ENCODE results near the gene ANKRD28.
"Not testable (repeated sequence)": the region's sequence is repeated elsewhere in the genome, so short reads cannot be mapped to it uniquely, and the experiment has no call there.

The ANKRD28 gene

DNA sequence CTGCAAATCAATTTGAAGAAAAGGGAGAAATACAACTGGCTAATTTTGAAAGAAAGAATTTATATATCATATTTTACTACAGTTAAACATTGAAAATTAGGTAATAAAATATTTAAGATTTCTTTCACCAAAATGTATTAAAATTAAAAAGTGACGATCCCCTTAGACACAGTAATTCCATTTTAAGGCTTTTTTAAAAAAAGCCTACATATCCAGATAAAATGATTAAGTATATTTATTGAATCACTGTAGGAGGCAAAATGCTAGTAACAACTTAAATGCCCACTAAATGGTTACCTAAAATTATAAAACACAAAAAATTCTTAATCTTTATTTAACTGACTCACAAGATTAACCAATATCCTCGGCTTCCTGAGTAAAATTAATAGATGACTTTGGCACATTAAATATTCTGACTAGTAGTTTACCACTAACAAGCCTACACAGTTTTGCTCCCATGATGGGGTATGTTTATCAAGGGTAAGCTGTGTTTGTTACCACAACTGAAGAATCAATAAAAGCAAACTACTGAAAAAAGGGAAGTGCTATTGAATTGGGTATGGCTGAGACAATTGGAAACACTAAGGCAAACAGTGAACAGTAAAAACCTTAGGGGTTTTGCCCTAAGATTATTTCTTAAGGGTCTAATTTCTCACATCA, 28.4 kb downstream of the ANKRD28 start:
- no peak for DNase-seq

DNA sequence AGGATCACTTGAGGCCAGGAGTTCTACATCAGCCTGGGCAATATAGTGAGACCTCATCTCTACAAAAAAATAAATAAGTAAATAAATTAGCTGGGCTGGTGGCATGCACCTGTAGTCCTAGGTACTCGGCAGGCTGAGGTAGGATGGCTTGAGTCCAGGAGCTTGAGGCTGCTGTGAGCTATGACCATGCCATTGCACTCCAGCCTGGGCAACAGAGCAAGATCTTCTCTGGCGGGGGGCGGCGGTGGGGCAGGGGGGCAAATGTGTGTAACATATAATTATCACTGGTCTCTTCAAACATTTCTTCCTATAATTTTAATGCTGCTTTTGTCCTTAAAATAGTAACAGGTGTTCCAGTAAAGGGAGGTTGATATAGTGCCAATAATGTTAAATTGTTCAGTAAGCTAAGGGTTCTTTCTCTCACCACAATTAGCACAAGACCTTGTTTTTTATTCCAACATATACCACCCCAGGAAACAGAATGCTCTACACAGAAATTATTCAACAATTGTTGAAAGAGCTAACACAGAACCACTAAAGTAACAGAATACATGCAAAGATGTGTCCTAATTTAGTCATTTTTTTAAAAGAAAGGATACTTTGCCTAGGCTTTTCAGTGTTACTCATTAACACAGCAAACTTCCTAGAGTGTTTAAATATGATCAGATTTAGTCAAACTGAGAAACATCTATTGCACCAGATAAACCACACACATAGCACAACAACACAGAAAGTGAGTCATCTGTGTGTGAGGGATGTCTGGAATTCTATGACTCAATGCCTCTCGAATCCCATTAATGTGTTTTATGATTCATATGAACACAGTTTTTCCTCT, 29.1 kb downstream of the ANKRD28 start:
- no peak for DNase-seq

DNA sequence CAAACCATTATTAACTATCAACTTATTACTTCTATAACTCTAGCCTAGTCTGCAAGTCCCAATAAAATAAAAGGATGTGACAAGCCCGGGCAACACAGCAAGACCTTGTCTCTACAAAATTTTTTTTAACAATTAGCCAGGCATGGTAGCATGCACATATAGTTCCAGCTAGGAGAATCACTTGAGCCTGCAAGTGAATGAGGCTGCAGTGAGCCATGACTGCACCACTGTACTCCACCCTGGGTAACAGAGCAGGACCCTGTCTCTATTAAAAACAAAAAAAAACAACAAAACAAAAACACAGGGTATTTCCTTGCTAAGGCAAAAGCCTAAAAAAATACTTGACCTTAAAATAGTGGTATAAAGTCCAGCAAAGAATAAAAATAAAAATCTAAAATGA, 31.4 kb downstream of the ANKRD28 start:
- no peak for DNase-seq

DNA sequence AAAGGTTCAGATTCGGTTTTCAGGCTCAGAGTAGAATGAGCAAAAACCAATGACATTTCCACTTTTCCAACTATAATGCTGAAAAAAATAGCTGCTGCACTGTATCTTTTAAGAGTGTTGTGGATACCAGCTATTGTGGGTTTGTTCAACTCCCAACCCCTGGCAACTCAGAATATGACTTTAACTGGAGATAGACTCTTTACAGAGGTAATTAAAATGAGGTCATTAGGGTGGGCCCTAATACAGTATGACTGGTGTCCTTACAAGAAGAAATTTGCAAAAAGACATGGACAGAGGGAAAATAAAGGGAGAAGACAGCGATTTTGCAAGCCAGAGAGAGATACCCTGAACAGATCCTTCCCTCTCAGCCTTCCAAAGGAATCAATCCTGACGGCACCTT, 39.5 kb downstream of the ANKRD28 start:
- no peak for DNase-seq

DNA sequence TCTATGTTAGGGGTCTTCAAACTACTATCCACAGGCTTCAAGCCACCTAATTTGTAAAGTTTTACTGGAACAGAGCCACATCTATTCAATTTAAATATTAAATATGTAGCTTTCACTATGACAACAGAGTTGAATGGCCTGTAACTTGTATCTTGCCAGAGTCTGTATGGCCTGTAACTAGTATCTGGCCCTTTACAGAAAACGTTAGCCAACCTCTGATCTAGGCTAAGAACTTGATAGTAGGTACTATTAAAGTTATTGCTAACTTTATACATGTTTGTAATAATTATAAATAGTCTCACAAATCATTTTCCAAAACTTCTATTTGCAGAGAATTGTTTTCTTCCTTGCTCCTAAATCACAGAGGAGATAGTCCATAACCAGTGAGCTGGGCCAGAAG, 40.0 kb downstream of the ANKRD28 start:
- DNase-seq = no peak

DNA sequence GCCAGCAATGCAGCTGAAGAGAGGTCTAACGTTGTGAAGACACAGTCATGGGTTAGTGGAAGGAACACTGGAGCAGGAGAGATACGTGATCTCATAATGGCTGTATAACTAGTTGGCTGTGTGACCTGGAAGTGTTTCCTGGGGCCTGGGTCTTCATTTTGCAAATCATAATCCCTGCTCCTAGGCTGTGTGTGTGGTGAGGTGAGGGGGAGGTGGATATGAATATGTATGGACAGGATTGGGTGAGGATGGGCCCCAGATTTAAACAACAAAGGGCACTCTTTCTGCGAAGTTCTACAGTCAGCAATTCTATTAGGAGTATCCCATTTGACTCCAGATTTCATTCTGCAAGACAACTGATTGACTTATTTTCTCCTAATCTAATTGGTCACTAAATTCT, 41.3 kb downstream of the ANKRD28 start:
- no peak for DNase-seq

DNA sequence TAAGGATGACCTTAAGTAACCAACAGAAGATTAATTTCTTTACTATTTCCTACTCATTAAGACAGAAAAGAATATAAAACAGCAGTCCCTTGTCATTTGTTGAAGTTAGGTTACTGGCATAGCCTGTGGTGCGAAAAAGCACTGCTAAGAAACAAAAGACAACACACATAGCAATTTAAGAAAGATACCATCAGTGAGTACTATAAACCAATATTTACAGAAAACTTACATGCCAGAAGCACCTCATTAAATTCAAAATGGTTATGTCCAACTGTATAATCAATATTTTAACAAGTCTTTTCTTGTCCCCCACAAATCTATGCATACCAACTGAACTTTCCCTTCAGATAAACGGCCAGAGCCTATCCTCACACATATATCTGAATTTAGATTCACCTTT, 42.0 kb downstream of the ANKRD28 start:
- no peak for DNase-seq

DNA sequence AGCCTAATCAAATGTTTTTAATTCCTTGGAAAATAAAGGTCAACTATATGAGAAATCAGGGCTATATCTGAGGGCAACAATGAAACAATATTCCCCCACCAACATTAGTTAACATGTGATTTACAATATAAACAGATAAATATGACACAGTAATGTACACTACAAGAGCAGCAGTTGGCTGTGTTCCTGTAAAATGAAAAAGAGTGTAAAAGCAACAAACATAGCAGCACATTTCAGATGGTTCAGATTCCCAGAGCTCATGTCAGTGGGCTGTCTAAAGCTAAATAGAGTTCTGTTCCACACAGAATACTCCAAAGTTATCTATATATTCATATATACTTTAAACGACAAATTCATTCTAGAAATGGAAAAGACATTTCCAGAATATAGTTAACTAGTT, 42.6 kb downstream of the ANKRD28 start:
- no peak for DNase-seq

DNA sequence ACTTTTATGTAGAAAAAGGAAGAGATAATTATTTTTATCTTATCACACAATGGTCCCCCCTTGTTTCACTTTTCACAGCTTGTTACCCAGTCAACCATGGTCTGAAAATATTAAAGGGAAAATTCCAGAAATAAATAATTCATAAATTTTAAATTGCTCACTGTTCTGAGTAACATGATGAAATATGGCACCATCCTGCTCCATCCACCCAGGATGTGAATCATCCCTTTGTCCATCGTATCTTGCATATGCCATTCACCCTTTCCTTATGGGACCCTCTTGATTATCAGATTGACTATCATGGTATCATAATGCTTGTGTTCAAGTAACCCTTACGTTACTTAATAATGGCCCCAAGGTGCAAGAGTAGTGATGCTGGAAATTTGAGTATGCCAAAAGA, 43.7 kb downstream of the ANKRD28 start:
- DNase-seq = no peak

DNA sequence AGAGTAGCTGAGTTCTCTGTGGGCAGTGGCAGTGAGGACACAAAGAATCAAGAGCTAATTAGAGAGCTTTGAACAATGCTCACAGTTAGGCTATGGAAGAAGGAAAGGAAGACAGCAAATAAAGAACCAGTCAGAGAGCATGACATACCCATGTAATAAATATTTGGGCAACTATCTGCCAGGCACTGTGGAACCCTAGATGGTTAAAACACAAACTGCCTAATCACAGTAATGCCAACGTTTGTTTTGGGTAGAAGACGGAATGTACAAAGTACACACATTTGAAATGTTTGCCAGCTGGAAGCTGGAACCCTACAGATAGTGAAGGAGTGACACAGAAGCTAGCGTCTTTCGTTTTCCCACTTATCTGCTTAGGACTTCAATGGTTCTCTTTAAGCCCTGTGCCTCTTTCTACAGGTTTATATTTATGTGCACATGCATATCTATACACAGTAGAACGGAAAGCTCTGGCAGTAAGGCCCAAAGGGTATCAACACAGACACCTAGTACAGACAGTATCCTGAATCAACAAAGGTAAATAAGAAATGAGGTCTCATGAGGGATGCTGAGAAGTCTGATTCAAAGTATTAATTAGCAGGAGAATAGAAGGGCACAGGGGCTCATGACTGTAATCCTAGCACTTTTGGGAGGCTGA, 44.6 kb downstream of the ANKRD28 start:
- no peak for DNase-seq

DNA sequence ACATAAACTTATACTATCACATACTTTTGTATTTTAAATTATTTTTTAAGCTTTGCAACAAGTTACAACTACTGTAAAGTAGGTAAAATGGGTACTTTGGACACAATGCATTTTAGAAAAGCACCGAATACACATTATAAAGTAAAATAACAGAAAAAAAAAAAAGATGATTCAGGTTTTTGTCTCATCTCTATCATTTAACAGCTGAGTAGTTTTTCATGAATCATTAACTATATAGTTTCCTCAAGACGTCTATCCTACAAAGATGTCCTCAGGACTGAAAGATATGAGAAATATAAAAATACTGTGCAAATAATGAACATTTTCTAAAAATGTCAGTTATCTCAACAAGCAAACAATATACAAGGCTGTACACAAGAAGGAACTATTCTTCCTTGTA, 46.9 kb downstream of the ANKRD28 start:
- DNase-seq = no peak

DNA sequence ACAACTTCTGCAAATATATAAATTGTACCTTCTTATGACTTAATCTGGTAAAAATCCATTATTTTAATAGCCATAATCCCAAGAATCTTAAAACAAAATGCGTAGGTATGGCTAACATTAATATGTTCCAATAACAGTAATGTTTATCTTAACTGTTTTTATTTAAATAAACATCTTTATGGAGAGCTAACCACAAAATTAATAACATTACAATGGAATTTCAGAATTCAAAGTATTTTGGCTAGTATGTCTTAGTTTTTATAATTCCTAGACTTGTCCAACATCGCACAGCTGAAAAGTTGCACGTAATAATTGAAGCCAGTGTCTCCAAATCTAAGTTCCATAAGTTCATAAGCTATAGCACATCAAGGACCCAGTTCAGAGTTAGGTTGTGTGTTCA, 47.6 kb downstream of the ANKRD28 start:
- no peak for DNase-seq

DNA sequence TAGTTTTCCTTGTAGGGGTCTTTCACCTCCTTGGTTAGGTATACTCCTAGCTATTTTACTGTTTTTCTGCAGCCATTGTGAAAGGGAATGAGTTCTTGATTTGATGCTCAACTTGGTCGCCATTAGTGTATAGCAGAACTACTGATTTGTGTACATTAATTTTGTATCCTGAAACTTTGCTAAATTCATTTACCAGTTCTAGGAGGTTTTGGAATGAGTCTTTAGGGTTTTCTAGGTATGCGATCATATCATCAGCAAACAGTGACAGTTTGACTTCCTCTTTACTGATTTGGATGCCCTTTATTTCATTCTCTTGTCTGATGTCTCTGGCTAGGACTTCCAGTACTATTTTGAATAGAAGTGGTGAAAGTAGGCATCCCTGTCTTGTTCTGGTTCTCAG, 51.9 kb downstream of the ANKRD28 start:
- DNase-seq = not testable (repeated sequence)

DNA sequence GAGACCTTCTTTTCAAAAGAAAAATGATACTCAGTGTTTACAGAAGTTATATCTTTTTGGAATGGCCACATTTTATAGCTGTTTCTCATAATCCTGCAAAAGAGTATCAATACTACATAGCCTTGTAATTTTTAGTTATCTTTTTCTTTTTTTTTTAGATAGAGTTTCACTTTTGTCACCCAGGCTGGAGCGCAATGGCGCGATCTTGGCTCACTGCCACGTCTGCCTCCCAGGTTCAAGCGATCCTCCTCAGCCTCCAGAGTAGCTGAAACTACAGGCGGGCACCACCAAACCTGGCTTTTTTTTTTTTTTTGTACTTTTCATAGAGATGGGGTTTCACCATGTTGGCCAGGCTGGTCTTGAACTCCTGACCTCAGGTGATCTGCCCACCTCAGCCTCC, 53.6 kb downstream of the ANKRD28 start:
- DNase-seq = no peak

DNA sequence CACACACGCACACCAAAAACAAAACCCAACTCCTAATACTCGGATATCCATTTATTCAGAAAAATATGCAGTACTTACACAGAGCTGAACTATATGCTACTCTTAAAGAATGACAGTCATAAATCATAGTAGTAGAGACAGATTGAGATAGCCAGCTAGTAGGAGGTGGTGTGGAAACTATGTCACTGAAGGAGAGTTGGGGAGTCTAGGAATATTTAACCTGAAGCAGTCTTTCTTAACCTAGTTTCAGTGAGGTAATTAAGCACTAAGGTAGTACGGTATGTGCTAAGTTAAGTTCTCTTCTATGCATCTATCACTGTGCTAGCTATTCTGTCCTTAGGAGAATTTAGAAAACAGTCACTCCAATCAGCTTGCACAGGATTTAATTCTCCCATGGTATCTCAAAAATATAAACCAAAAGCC, 54.2 kb downstream of the ANKRD28 start:
- DNase-seq = no peak

DNA sequence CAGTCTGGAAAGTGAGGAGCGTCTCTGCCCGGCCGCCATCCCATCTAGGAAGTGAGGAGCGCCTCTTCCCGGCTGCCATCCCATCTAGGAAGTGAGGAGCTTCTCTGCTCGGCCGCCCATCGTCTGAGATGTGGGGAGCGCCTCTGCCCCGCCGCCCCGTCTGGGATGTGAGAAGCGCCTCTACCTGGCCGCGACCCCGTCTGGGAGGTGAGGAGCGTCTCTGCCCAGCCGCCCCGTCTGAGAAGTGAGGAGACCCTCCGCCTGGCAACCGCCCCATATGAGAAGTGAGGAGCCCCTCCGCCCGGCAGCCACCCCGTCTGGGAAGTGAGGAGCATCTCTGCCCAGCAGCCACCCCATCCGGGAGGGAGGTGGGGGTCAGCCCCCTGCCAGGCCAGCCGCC, 55.5 kb downstream of the ANKRD28 start:
- DNase-seq = not testable (repeated sequence)

DNA sequence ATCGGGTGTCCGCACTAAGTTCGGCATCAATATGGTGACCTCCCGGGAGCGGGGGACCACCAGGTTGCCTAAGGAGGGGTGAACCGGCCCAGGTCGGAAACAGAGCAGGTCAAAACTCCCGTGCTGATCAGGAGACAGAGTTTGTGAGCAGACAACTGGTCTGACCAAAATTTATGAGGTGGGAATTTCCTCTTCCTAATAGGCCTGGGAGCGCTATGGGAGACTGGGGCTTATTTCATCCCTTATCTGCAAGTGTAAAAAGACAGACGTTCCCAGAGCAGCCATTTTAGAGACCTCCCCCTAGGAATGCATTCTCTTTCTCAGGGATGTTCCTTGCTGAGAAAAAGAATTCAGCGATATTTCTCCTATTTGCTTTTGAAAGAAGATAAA, 59.2 kb downstream of the ANKRD28 start:
- DNase-seq = not testable (repeated sequence)

DNA sequence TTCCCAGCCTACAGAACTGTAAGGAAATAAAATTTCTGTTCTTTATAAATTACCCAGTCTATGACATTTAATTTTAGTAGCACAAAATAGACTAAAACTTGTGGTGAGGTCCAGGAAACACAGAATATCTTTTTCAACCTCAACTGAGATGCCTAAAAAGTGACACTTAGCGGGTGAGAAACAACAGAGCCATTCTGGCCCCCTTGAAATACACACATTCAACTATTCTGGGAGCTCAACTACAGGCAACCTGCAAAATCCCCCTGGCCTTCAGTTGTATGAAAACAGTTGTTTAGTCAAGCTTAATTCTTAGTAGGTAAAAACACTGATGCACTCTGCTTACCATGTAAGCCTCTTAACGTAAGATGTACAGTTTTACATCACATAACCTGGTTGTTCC, 66.8 kb downstream of the ANKRD28 start:
- DNase-seq = no peak

DNA sequence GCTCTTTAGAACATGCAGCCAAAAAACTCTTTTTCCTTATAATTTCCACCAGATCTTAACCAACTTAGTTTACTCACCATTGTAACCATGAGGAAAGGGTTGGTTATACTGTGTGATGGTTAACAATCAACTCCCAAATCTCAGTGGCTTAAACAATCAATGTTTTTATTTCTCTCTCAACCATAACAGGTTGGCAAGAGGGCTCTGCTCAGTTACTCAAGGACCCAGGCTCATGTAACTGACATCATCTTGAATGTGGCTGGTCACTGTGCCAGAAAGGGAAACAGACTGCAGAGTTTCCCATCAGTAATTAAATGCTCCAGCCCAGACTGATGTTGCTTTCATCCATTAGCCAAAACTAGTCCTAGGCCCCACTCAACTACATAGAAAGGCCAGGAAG, 69.0 kb downstream of the ANKRD28 start:
- DNase-seq = no peak

DNA sequence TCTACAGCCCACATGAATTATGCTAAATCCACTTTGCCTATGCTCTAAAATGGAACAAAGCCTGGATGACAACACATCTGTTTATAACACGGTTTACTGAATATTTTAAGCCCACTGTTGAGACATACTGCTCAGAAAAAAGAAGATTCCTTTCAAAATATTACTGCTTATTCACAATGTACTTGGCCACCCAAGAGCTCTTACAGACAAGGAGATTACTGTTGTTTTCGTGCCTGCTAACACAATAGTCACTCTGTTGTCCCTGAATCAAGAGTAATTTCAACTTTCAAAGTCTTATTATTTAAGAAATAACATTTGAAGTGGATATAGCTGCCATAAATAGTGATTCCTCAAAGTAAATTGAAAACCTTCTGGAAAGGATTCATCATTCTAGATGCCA, 70.9 kb downstream of the ANKRD28 start:
- DNase-seq = no peak

DNA sequence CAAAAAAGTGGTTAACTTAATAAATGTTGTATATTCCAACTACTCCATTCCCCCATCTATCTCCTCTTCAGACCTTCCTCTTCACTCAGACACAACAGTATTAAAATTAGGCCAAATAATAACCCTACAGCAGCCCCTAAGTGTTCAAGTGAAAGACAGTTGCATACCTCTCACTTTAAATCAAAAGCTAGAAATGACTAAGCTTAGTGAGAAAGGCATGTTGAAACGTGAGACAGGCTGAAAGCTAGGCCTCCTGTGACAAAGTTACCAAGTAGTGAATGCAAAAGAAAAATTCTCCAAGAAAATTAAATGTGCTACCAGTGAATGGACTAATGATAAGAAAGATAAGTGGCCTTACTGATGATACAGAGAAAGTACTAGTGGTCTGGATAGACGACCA, 71.7 kb downstream of the ANKRD28 start:
- DNase-seq = no peak

DNA sequence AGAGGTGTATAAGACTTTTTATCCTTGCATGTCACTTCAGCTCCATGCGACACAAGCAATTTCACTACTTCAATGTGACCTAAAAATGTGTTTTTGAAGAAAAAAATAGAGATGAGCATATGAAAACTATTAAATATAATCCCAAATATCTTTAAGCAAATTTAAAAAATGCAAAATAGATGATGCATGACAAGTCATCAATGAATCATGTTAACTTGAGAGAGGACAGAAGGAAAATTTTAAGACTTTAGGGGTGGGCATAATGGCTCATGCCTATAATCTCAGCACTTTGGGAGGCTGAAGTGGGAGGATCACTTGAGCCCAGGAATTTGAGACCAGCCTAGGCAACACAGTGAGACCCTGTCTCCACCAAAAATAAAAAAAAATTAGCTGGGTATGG, 73.3 kb downstream of the ANKRD28 start:
- DNase-seq = no peak

DNA sequence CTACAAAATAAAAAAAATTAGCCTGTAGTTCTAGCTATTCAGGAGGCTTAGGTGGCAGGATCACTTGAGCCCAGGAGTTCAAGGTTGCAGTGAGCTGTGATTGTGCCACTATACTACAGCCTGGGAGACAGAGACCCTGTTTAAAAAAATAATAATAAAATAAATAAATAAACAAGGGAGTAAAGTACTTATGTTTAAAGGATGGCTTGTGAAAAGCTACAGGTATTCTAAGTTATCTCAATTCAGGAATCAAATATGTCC, 74.2 kb downstream of the ANKRD28 start:
- no peak for DNase-seq

DNA sequence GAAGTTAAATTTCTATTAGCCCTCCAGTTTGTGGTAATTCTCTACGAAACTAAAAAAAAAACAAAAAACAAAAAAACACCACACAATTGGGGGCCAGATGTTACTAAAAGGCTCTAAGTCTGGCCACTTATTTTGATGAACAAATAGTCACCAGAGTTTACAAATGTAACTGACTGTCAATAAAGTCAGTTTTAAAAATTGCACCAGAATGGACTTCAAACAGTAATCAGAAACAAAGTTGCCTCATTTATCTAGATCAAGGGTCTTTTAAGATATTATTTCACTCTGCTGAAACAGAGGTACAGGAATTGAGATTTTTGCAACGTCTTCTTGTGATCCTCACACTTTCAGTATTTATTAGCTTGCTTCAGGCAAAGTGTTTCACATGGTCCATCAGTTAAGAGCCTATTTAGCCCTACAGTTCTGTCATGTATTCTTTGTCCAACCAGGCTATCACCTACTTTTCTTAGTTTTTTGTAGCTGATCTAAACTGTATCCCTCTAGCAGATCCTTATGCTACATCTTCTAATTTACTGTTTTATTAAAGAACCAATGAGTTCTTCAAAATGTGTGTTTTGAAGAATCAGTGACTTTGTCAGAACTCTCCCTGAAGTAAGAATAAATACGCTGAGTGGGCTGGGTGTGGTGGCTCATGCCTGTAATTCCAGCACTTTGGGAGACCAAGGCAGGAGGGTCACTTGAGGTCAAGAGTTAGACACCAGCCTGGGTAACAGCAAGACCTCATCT, 74.7 kb downstream of the ANKRD28 start:
- DNase-seq = no peak

All from stimulated activated CD4-positive, alpha-beta T cell treated with anti-CD3 and anti-CD28 coated beads, Interleukin-2, amount 100 ng/mL, for 48 hours (primary cell).